Uterus (tissue), 2 donors: ENCODE results near the gene HEY2.

ENCODE experiments used
- POLR2A ChIP-seq, 2 donors: fragments of 450-650 bp; IDR thresholded peaks; one replicate each; pipeline ENCODE4 v1.6.1; 2016; ENCODE audit warnings: antibody characterized with exemption in 2 of 2, mild to moderate bottlenecking in 1 of 2, moderate library complexity in 1 of 2
- TF ChIP-seq, protein P1 (sequence below), 4 experiments: fragments of 200-600 bp in 2 of 4; fragments of 450-650 bp in 2 of 4; sonication (generic) in 2 of 4; IDR thresholded peaks; one replicate each; pipeline ENCODE4 v1.5.1; 2016 to 2019; ENCODE audit warnings: antibody characterized with exemption in 4 of 4, mild to moderate bottlenecking in 2 of 4, moderate library complexity in 1 of 4

DNA sequence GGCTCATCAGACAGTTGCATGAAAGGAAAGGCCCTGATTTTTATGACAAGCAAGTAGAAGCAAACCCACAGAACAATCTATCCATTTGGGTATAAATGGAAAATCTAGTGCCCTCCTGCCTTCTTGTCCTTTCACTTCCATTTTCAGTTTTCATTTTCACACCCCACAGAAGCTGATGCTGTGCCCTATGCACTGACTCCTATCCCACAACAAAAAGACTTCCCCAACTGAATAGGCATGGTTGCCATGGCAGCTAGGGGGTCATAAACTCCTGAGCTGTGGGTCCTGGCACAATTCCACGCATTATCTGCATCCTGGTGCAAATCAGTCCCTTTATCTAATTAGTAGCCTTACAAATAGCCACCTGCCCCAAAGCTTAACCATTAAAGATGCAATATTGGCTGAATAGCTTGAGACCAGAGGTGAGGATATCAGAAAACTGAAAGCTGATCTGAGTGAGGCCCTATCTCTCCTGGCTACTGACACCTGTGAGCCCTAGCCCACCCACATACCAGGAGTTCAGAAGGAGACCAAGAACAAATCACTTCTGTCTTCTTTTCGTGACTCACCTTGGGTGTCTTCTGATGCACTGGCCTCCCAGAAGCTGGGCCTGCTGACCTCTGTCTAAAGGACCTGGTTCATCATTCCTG is 34.9 kb upstream of the HEY2 start:
- TF ChIP-seq, protein P1, sequence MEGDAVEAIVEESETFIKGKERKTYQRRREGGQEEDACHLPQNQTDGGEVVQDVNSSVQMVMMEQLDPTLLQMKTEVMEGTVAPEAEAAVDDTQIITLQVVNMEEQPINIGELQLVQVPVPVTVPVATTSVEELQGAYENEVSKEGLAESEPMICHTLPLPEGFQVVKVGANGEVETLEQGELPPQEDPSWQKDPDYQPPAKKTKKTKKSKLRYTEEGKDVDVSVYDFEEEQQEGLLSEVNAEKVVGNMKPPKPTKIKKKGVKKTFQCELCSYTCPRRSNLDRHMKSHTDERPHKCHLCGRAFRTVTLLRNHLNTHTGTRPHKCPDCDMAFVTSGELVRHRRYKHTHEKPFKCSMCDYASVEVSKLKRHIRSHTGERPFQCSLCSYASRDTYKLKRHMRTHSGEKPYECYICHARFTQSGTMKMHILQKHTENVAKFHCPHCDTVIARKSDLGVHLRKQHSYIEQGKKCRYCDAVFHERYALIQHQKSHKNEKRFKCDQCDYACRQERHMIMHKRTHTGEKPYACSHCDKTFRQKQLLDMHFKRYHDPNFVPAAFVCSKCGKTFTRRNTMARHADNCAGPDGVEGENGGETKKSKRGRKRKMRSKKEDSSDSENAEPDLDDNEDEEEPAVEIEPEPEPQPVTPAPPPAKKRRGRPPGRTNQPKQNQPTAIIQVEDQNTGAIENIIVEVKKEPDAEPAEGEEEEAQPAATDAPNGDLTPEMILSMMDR (IDR thresholded peaks at IDR 0.05) = no peak
- no peak for TF ChIP-seq POLR2A (IDR thresholded peaks at IDR 0.05)
